H1 (cell line): ENCODE measurements around the gene MYPN. TPM values are rescaled to one million over a fixed set of nuclear protein-coding genes. Genes with fewer than 3 reads are reported as not detected.

Experiments used
- CTCF ChIA-PET: fragments of 300-600 bp; sonication (Branson Sonifier 250); formaldehyde crosslinking; loops from one replicate; lab custom pipeline; 2021; ENCODE audit not compliant: partially characterized antibody; lab: Charles Lee
- POLR2A ChIA-PET: fragments of 300-600 bp; sonication (Branson Sonifier 250); formaldehyde crosslinking; loops from one replicate; lab custom pipeline; 2021; ENCODE audit warnings: inconsistent platforms; ENCODE audit not compliant: partially characterized antibody; lab: Charles Lee
- DNase-seq, 2 experiments: peaks; one replicate each; pipeline versions ENCODE4 v3.0.0 to v3.0.0-alpha.2; 2010 to 2022; ENCODE audit warnings: low spot score in 2 of 2, low read depth in 1 of 2, mixed read lengths in 1 of 2
- FAIRE-seq: peaks from 2 replicates; lab custom pipeline; 2011; peaks lifted over from hg19 to GRCh38; lab: Jason Lieb, UNC
- H2AFZ ChIP-seq: 2 replicates; pipeline ENCODE4 v1.8.1; 2012; ENCODE audit warnings: low read length, inconsistent platforms
- H2AK5ac ChIP-seq: 2 replicates; pipeline ENCODE4 v1.6.1; 2013; ENCODE audit warnings: low read depth, low read length
- H2BK120ac ChIP-seq: replicated peaks from 2 replicates; pipeline ENCODE3; 2013; ENCODE audit warnings: low read depth, low read length, inconsistent platforms
- H2BK12ac ChIP-seq: 2 replicates; pipeline ENCODE4 v1.6.1; 2013; ENCODE audit warnings: low read depth, low read length
- H2BK15ac ChIP-seq: 2 replicates; pipeline ENCODE4 v1.6.1; 2013; ENCODE audit warnings: low read length
- H2BK20ac ChIP-seq: 2 replicates; pipeline ENCODE4 v1.6.1; 2013; ENCODE audit warnings: low read length
- H2BK5ac ChIP-seq: 2 replicates; pipeline ENCODE4 v1.6.1; 2013; ENCODE audit warnings: low read depth, low read length
- H3K14ac ChIP-seq: 2 replicates; pipeline ENCODE4 v1.6.1; 2013; ENCODE audit warnings: inconsistent platforms; ENCODE audit not compliant: insufficient read length
- H3K18ac ChIP-seq: 2 replicates; pipeline ENCODE4 v1.6.1; 2013; ENCODE audit warnings: low read length; ENCODE audit errors: extremely low read depth
- H3K23ac ChIP-seq: 2 replicates; pipeline ENCODE4 v1.6.1; 2013; ENCODE audit warnings: inconsistent platforms; ENCODE audit not compliant: insufficient read length
- H3K23me2 ChIP-seq: 2 replicates; pipeline ENCODE4 v1.6.1; 2013; ENCODE audit warnings: low read depth, low read length
- H3K27ac ChIP-seq: 2 replicates; pipeline ENCODE4 v1.6.1; 2011; ENCODE audit warnings: low read depth, low read length, inconsistent platforms
- H3K27me3 ChIP-seq, 4 experiments: replicated peaks in 1 of 4; 1 replicate in 1 of 4; 2 replicates in 3 of 4; pipeline versions ENCODE4 v1.6.1 to v1.8.1; 2011 to 2013; ENCODE audit warnings: low read length in 3 of 4, mild to moderate bottlenecking in 3 of 4, inconsistent platforms in 2 of 4, mixed read lengths in 2 of 4, moderate library complexity in 1 of 4; ENCODE audit not compliant: control insufficient read depth in 3 of 4, insufficient read depth in 3 of 4; ENCODE audit errors: extremely low read depth in 1 of 4
- H3K36me3 ChIP-seq, 4 experiments: 2 replicates each; pipeline versions ENCODE4 v1.6.1 to v1.8.1; 2011 to 2013; ENCODE audit warnings: mild to moderate bottlenecking in 4 of 4, low read length in 3 of 4, moderate library complexity in 2 of 4, control low read depth in 1 of 4, inconsistent platforms in 1 of 4; ENCODE audit not compliant: insufficient read depth in 4 of 4, control insufficient read depth in 2 of 4
- H3K4ac ChIP-seq: replicated peaks from 2 replicates; pipeline ENCODE3; 2013; ENCODE audit warnings: low read length, low read depth, mixed read lengths, inconsistent platforms; ENCODE audit not compliant: insufficient read length
- H3K4me1 ChIP-seq, 4 experiments: replicated peaks in 1 of 4; 1 replicate in 1 of 4; 2 replicates in 3 of 4; pipeline versions ENCODE4 v1.6.1 to v1.8.1; 2011 to 2013; ENCODE audit warnings: low read length in 3 of 4, inconsistent platforms in 2 of 4, mixed read lengths in 1 of 4; ENCODE audit not compliant: insufficient read depth in 4 of 4, control insufficient read depth in 3 of 4
- H3K4me2 ChIP-seq, 2 experiments: 2 replicates each; pipeline versions ENCODE4 v1.6.1 to v1.8.1; 2011 to 2013; ENCODE audit warnings: low read depth in 2 of 2, low read length in 2 of 2, control low read depth in 1 of 2, inconsistent platforms in 1 of 2, mild to moderate bottlenecking in 1 of 2; ENCODE audit not compliant: insufficient read depth in 1 of 2
- H3K4me3 ChIP-seq, 4 experiments: fragments of 200-600, 300-600 bp in 1 of 4; sonication (generic), shearing (Covaris generic), sonication (Bioruptor Twin) in 1 of 4; 2 replicates each; pipeline versions ENCODE4 v1.5.1 to v1.8.1; 2011 to 2016; ENCODE audit warnings: low read length in 4 of 4, low read depth in 3 of 4, control low read depth in 2 of 4, inconsistent platforms in 2 of 4, mild to moderate bottlenecking in 2 of 4, mixed read lengths in 1 of 4, moderate library complexity in 1 of 4; ENCODE audit not compliant: insufficient read depth in 2 of 4; ENCODE audit errors: extremely low read depth in 1 of 4
- H3K56ac ChIP-seq: replicated peaks from 2 replicates; pipeline ENCODE3; 2013; ENCODE audit warnings: low read depth, mild to moderate bottlenecking, mixed read lengths, low read length, inconsistent platforms; ENCODE audit not compliant: insufficient read length
- H3K79me1 ChIP-seq: 2 replicates; pipeline ENCODE4 v1.6.1; 2013; ENCODE audit warnings: low read depth, low read length, control low read depth
- H3K79me2 ChIP-seq, 2 experiments: 2 replicates each; pipeline versions ENCODE4 v1.6.1 to v1.8.1; 2012 to 2013; ENCODE audit warnings: low read length in 2 of 2, mild to moderate bottlenecking in 2 of 2, inconsistent platforms in 1 of 2; ENCODE audit not compliant: insufficient read depth in 2 of 2, control insufficient read depth in 1 of 2
- H3K9ac ChIP-seq, 4 experiments: replicated peaks in 1 of 4; 1 replicate in 1 of 4; 2 replicates in 3 of 4; pipeline versions ENCODE4 v1.6.1 to v1.8.1; 2011 to 2013; ENCODE audit warnings: low read depth in 3 of 4, low read length in 3 of 4, control low read depth in 2 of 4, mild to moderate bottlenecking in 2 of 4, moderate library complexity in 2 of 4, inconsistent platforms in 1 of 4; ENCODE audit errors: extremely low read depth in 1 of 4
- H3K9me3 ChIP-seq, 2 experiments: 2 replicates each; pipeline versions ENCODE4 v1.6.1 to v1.8.1; 2012 to 2013; ENCODE audit warnings: mild to moderate bottlenecking in 2 of 2, moderate library complexity in 2 of 2, control low read depth in 1 of 2, inconsistent platforms in 1 of 2, low read depth in 1 of 2, low read length in 1 of 2, mixed read lengths in 1 of 2; ENCODE audit not compliant: insufficient read depth in 2 of 2
- H4K20me1 ChIP-seq, 2 experiments: replicated peaks in 1 of 2; 2 replicates each; pipeline versions ENCODE3 to v1.8.1; 2011 to 2013; ENCODE audit warnings: inconsistent platforms in 2 of 2, low read length in 2 of 2, mild to moderate bottlenecking in 1 of 2; ENCODE audit not compliant: insufficient read depth in 2 of 2, control insufficient read depth in 1 of 2
- H4K5ac ChIP-seq: 2 replicates; pipeline ENCODE4 v1.6.1; 2013; ENCODE audit warnings: low read length, low read depth, mixed read lengths, inconsistent platforms; ENCODE audit not compliant: insufficient read length
- H4K8ac ChIP-seq: 2 replicates; pipeline ENCODE4 v1.8.0; 2013; ENCODE audit warnings: mild to moderate bottlenecking, moderate library complexity, low read length, inconsistent platforms; ENCODE audit not compliant: insufficient read depth; ENCODE audit errors: extremely low read depth
- H4K91ac ChIP-seq: replicated peaks from 2 replicates; pipeline ENCODE3; 2013; ENCODE audit warnings: low read length, mixed read lengths, inconsistent platforms; ENCODE audit not compliant: insufficient read length
- ASH2L ChIP-seq: fragments of 200-600, 300-600 bp; sonication (generic); IDR thresholded peaks from one replicate; pipeline ENCODE4 v1.7.1; 2017; ENCODE audit warnings: low read length
- ATF2 ChIP-seq: IDR thresholded peaks from 2 replicates; pipeline ENCODE4 v1.6.1; 2012; ENCODE audit warnings: low read length, inconsistent platforms
- NANOG ChIP-seq: IDR thresholded peaks from 2 replicates; pipeline ENCODE4 v1.6.1; 2011; ENCODE audit warnings: low read length, low read depth, mild to moderate bottlenecking, inconsistent platforms; ENCODE audit not compliant: insufficient read depth, poor library complexity, severe bottlenecking
- RAD21 ChIP-seq, 2 experiments: IDR thresholded peaks in 1 of 2; conservative IDR thresholded peaks in 1 of 2; 2 replicates each; pipeline ENCODE4 v1.6.1; 2011; ENCODE audit warnings: low read depth in 2 of 2, low read length in 2 of 2, improper control_type of control experiment in 1 of 2, inconsistent platforms in 1 of 2, mild to moderate bottlenecking in 1 of 2, moderate library complexity in 1 of 2
- SP4 ChIP-seq: IDR thresholded peaks from 2 replicates; pipeline ENCODE4 v1.6.1; 2012; ENCODE audit warnings: low read length, inconsistent platforms
- WGBS, 2 experiments: shearing (Covaris generic) in 1 of 2; methylation state at CpG; one replicate each; pipeline versions ENCODE4 v1.1.6 to v1.1.7; 2013 to 2015; ENCODE audit warnings: low lambda C conversion rate in 2 of 2, mixed read lengths in 2 of 2, inconsistent platforms in 1 of 2, low coverage in 1 of 2, missing lambda C conversion rate in 1 of 2; ENCODE audit not compliant: insufficient replicate concordance in 2 of 2, insufficient coverage in 1 of 2, insufficient read length in 1 of 2; ENCODE audit errors: extremely low coverage in 1 of 2, missing lambda C conversion rate in 1 of 2; 5-methylcytosine and 5-hydroxymethylcytosine counted together
- polyA plus RNA-seq, 7 experiments: library from polyadenylated mRNA; depleted of rRNA in 3 of 7; stranded (reverse) in 5 of 7; unstranded in 2 of 7; fragments of >200 nt in 5 of 7; fragments of 200-250 nt in 2 of 7; gene quantifications; 1 replicate in 5 of 7; 2 replicates in 1 of 7; 4 replicates in 1 of 7; pipeline versions ENCODE4 v1.2.1 to v1.2.3, GENCODE V29; 2011 to 2013; ENCODE audit warnings: missing spikeins in 2 of 7, mixed read lengths in 2 of 7
- total RNA-seq: library from RNA; stranded (reverse); fragmentation: NEBNext Ultra II Directional; extraction: Animal tissue kit (Norgen Biotek cat#: 25700); gene quantifications from 2 replicates; pipeline ENCODE4 v1.2.1, GENCODE V29; 2021
- TF ChIP-seq, protein P1 (sequence below), 3 experiments: IDR thresholded peaks; 1 replicate in 2 of 3; 2 replicates in 1 of 3; pipeline versions ENCODE4 v1.5.1 to v1.6.1; 2011; ENCODE audit warnings: low read length in 3 of 3, mild to moderate bottlenecking in 3 of 3, inconsistent platforms in 2 of 3, low read depth in 1 of 3, moderate library complexity in 1 of 3; ENCODE audit not compliant: insufficient read depth in 1 of 3; ENCODE audit errors: control extremely low read depth in 1 of 3

Gene MYPN
- total and polyA plus RNA-seq, 2 of the 8 experiments (the other 6 are each of a cell fraction or from before 2014, with no cell fraction given) = not detected

- ChIA-PET CTCF (interaction anchor here (0.6 to 7.5 kb wide), 8 partner anchors 22 to 156 kb away, joined by 3 to 49 read pairs (median 4); no protein-coding TSS in a partner anchor), POLR2A (no interaction called here)
- H3K27me3 ChIP-seq = no peaks in the 10 kb centered on the region
- H3K23me2 ChIP-seq = no peaks in the 10 kb centered on the region
- H3K23ac ChIP-seq = no peak overlapping the region
- H3K79me1 ChIP-seq = no peaks in the 10 kb centered on the region
- no peak for DNase-seq
- no peak overlapping the region for H3K18ac ChIP-seq
- WGBS, 2 experiments = 85% methylated on average over 1 of the region's 1 CpG; no CpG with 5 or more reads in 1 of the 2 experiments
- no peak overlapping the region for H2BK5ac ChIP-seq
- no peak overlapping the region for H3K56ac ChIP-seq
- no peaks in the 10 kb centered on the region for H4K20me1 ChIP-seq
- no peak overlapping the region for H4K8ac ChIP-seq
- no peak overlapping the region for H4K91ac ChIP-seq
- H3K4me3 ChIP-seq = no peak overlapping the region
- no peak overlapping the region for H4K5ac ChIP-seq
- H3K9me3 ChIP-seq = no peaks in the 10 kb centered on the region
- no peak overlapping the region for H2BK15ac ChIP-seq
- H2BK12ac ChIP-seq = no peak overlapping the region
- H3K79me2 ChIP-seq = no peaks in the 10 kb centered on the region
- H2AFZ ChIP-seq = no peak overlapping the region
- FAIRE-seq = peak; percentile 24
- no peak overlapping the region for H3K27ac ChIP-seq
- no peak overlapping the region for H3K14ac ChIP-seq
- H2BK120ac ChIP-seq = no peak overlapping the region
- H3K36me3 ChIP-seq = no peaks in the 10 kb centered on the region
- H2AK5ac ChIP-seq = no peak overlapping the region
- H3K9ac ChIP-seq = no peak overlapping the region
- no peak overlapping the region for H2BK20ac ChIP-seq
- no peak overlapping the region for H3K4me2 ChIP-seq
- H3K4ac ChIP-seq = no peak overlapping the region
- peaks cover 0 to 5% (median 0%) of the 10 kb centered on the region in 4 experiments; a peak in 1 of 7 replicates for H3K4me1 ChIP-seq
- no peak for TF ChIP-seq ASH2L
- TF ChIP-seq NANOG = no peak
- TF ChIP-seq, protein P1, sequence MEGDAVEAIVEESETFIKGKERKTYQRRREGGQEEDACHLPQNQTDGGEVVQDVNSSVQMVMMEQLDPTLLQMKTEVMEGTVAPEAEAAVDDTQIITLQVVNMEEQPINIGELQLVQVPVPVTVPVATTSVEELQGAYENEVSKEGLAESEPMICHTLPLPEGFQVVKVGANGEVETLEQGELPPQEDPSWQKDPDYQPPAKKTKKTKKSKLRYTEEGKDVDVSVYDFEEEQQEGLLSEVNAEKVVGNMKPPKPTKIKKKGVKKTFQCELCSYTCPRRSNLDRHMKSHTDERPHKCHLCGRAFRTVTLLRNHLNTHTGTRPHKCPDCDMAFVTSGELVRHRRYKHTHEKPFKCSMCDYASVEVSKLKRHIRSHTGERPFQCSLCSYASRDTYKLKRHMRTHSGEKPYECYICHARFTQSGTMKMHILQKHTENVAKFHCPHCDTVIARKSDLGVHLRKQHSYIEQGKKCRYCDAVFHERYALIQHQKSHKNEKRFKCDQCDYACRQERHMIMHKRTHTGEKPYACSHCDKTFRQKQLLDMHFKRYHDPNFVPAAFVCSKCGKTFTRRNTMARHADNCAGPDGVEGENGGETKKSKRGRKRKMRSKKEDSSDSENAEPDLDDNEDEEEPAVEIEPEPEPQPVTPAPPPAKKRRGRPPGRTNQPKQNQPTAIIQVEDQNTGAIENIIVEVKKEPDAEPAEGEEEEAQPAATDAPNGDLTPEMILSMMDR (IDR thresholded peaks at IDR 0.05; ENCODE audit: control extremely low read depth in 1 of 3, insufficient read depth in 1 of 3, low read depth in 1 of 3, low read length in 3 of 3) = peak in 1 of 3 experiments; percentile 11; a peak in 1 of 4 replicates
- TF ChIP-seq ATF2 = no peak
- peak in 1 of 2 experiments; percentile 36; a peak in 3 of 4 replicates for TF ChIP-seq RAD21 (IDR thresholded peaks at IDR 0.05 in 1 of 2, conservative IDR thresholded peaks at IDR 0.05 in 1 of 2; ENCODE audit: low read depth in 2 of 2, low read length in 2 of 2)
- no peak for TF ChIP-seq SP4
These were observed 26.4 kb upstream of the MYPN start for GRCh38 chr10:68082872-68083271.
